Measurements from ENCODE around the gene OR2J3. TPM values are rescaled to one million over a fixed set of nuclear protein-coding genes. Genes with fewer than 3 reads are reported as not detected.
"Not testable (repeated sequence)": the region's sequence is repeated elsewhere in the genome, so short reads cannot be mapped to it uniquely, and the experiment has no call there.

The OR2J3 gene
- total RNA-seq, 4 donors from 2014 or later, result not detected

- H3K27ac ChIP-seq, result no peak overlapping the region
- DNase-seq, result no peak
- no peaks in the 10 kb centered on the region for H3K4me1 ChIP-seq
- H3K9me3 ChIP-seq, result no peaks in the 10 kb centered on the region
- H3K36me3 ChIP-seq, result no peaks in the 10 kb centered on the region
- intact Hi-C loops (cut with DNase I), result no loop called here
- no peak overlapping the region for H3K4me3 ChIP-seq (replicated peaks in 1 of 3)
- H3K27me3 ChIP-seq, result no peaks in the 10 kb centered on the region
- TF ChIP-seq POLR2A (IDR thresholded peaks at IDR 0.05) (no peak), CTCF (IDR thresholded peaks at IDR 0.05) (no peak)
Measured at GRCh38 chr6:29142309-29142708, 34.5 kb downstream of the OR2J3 start.

GRCh38 chr6:29146179-29146578 is 38.3 kb downstream of the OR2J3 start:
- no peak overlapping the region for H3K4me3 ChIP-seq (replicated peaks in 1 of 3)
- H3K9me3 ChIP-seq, result no peaks in the 10 kb centered on the region
- H3K27ac ChIP-seq, result no peak overlapping the region
- intact Hi-C loops (cut with DNase I), result no loop called here
- no peak for DNase-seq
- 61 to 62% methylated on average over 2 of the region's 2 CpGs for WGBS, 2 donors
- H3K4me1 ChIP-seq, result no peaks in the 10 kb centered on the region
- H3K36me3 ChIP-seq, result no peaks in the 10 kb centered on the region
- TF ChIP-seq CTCF (IDR thresholded peaks at IDR 0.05) (no peak), POLR2A (IDR thresholded peaks at IDR 0.05) (no peak)
- no peaks in the 10 kb centered on the region for H3K27me3 ChIP-seq

- Histone ChIP-seq H3K36me3 (no peaks in the 10 kb centered on the region), H3K27me3 (no peaks in the 10 kb centered on the region), H3K9me3 (no peaks in the 10 kb centered on the region), H3K4me3 (replicated peaks in 1 of 3) (no peak overlapping the region), H3K27ac (no peak overlapping the region), H3K4me1 (no peaks in the 10 kb centered on the region)
- TF ChIP-seq CTCF (IDR thresholded peaks at IDR 0.05), result no peak
- TF ChIP-seq POLR2A (IDR thresholded peaks at IDR 0.05), result no peak
- WGBS, 2 donors, result 91 to 92% methylated on average over 3 of the region's 3 CpGs
- DNase-seq, result no peak
- intact Hi-C loops (cut with DNase I), result no loop called here
Measured at GRCh38 chr6:29147074-29147473, 39.2 kb downstream of the OR2J3 start.

GRCh38 chr6:29149444-29149843 is 41.6 kb downstream of the OR2J3 start:
- H3K27ac ChIP-seq; H3K27me3 ChIP-seq; DNase-seq; H3K9me3 ChIP-seq; intact Hi-C loops (cut with DNase I); H3K4me1 ChIP-seq; H3K36me3 ChIP-seq; H3K4me3 ChIP-seq (replicated peaks in 1 of 3): not testable (repeated sequence)
- 63 to 78% methylated on average over 3 of the region's 3 CpGs for WGBS, 2 donors

GRCh38 chr6:29153083-29153482 is 45.2 kb downstream of the OR2J3 start:
- intact Hi-C loops (cut with DNase I), result no loop called here
- no peak for DNase-seq
- H3K27ac ChIP-seq, result no peak overlapping the region
- WGBS, 2 donors, result 74 to 78% methylated on average over 1 of the region's 1 CpG
- H3K9me3 ChIP-seq, result no peaks in the 10 kb centered on the region
- TF ChIP-seq POLR2A (IDR thresholded peaks at IDR 0.05) (no peak), CTCF (IDR thresholded peaks at IDR 0.05) (no peak)
- H3K36me3 ChIP-seq, result no peaks in the 10 kb centered on the region
- H3K4me3 ChIP-seq (replicated peaks in 1 of 3), result no peak overlapping the region
- no peaks in the 10 kb centered on the region for H3K27me3 ChIP-seq
- H3K4me1 ChIP-seq, result no peaks in the 10 kb centered on the region

GRCh38 chr6:29155182-29155581 is 47.3 kb downstream of the OR2J3 start:
- H3K27ac ChIP-seq; DNase-seq; H3K4me1 ChIP-seq; H3K27me3 ChIP-seq; H3K9me3 ChIP-seq; H3K4me3 ChIP-seq (replicated peaks in 1 of 3); intact Hi-C loops (cut with DNase I); H3K36me3 ChIP-seq: not testable (repeated sequence)
- 45 to 48% methylated on average over 1 of the region's 1 CpG for WGBS, 2 donors

- H3K4me3 ChIP-seq (replicated peaks in 1 of 3); DNase-seq; H3K27me3 ChIP-seq; intact Hi-C loops (cut with DNase I); H3K4me1 ChIP-seq; H3K27ac ChIP-seq; H3K36me3 ChIP-seq; H3K9me3 ChIP-seq: not testable (repeated sequence)
- 93 to 95% methylated on average over 12 to 15 of the region's 29 CpGs for WGBS, 2 donors
Measured at GRCh38 chr6:29159922-29160321, 52.1 kb downstream of the OR2J3 start.

Measured in thyroid gland (tissue), 4 donors.